ENCODE data around the gene ZNF804A.

The ZNF804A gene

DNA sequence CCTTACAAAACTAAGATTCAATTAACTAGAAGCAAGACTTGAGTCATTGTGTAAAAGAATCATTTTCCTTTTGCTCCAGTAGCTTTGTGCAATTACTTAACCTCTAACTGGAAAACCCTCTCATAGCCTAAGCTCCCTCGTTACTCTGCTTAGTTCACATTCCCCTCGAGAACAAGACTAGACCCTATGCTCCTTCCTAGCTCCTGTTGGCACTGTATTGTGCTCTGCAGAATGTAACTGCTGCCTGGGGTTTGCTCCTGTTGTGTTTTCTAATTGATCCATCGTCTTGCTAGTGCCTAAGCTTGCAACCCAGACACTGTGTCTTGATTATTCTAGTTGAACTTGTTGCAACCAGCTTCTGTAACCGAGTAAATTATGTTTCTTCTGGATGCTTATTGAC is 347.0 kb downstream of the ZNF804A start:
- Histone ChIP-seq H3K27ac (ENCODE audit: low read depth, low read length) (no peak overlapping the region), H3K27me3 (ENCODE audit: control insufficient read depth, low read length) (no peaks in the 10 kb centered on the region), H3K4me2 (ENCODE audit: low read length) (no peak overlapping the region), H3K36me3 (ENCODE audit: control insufficient read depth, low read length) (no peaks in the 10 kb centered on the region), H3K9me2 (replicated peaks; ENCODE audit: control insufficient read depth, low read length) (no peaks in the 10 kb centered on the region), H3K9me3 (ENCODE audit: control insufficient read depth, insufficient read depth, low read length) (no peaks in the 10 kb centered on the region), H3F3A (ENCODE audit: control insufficient read depth, insufficient read depth) (no peaks in the 10 kb centered on the region), H3K79me2 (ENCODE audit: control insufficient read depth, low read length) (no peaks in the 10 kb centered on the region), H3K4me1 (ENCODE audit: control insufficient read depth, low read length) (no peaks in the 10 kb centered on the region), H4K20me1 (ENCODE audit: control insufficient read depth, insufficient read depth, low read depth, low read length) (no peaks in the 10 kb centered on the region), H3K4me3 (ENCODE audit: low read length) (no peak overlapping the region)
- TF ChIP-seq, protein P1, sequence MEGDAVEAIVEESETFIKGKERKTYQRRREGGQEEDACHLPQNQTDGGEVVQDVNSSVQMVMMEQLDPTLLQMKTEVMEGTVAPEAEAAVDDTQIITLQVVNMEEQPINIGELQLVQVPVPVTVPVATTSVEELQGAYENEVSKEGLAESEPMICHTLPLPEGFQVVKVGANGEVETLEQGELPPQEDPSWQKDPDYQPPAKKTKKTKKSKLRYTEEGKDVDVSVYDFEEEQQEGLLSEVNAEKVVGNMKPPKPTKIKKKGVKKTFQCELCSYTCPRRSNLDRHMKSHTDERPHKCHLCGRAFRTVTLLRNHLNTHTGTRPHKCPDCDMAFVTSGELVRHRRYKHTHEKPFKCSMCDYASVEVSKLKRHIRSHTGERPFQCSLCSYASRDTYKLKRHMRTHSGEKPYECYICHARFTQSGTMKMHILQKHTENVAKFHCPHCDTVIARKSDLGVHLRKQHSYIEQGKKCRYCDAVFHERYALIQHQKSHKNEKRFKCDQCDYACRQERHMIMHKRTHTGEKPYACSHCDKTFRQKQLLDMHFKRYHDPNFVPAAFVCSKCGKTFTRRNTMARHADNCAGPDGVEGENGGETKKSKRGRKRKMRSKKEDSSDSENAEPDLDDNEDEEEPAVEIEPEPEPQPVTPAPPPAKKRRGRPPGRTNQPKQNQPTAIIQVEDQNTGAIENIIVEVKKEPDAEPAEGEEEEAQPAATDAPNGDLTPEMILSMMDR (IDR thresholded peaks at IDR 0.05; ENCODE audit: low read depth, low read length, poor library complexity, severe bottlenecking), result no peak
- TF ChIP-seq EZH2phosphoT487 (IDR thresholded peaks at IDR 0.05; ENCODE audit: borderline replicate concordance, low read length), result no peak

DNA sequence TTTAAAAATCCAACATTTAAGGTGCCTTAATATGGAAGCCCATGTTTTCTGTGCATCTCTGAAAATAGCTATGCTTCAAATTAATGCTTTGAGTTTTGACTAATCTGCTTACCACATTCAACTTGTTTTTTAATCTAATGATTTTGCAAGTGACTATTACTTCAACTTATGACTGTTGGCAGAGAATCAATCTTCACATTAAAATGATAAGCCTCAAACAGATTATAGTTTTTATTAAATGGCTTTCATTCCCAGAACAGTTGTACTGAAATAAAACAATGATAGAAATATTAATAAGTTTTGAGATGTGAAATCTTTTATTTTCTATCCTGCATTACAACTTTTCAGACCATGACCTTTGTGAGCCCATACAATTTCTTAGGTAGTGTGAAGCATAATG is 347.5 kb downstream of the ZNF804A start:
- no peaks in the 10 kb centered on the region for H3F3A ChIP-seq (ENCODE audit: control insufficient read depth, insufficient read depth)
- H3K9me2 ChIP-seq (replicated peaks; ENCODE audit: control insufficient read depth, low read length), result no peaks in the 10 kb centered on the region
- no peaks in the 10 kb centered on the region for H3K79me2 ChIP-seq (ENCODE audit: control insufficient read depth, low read length)
- no peaks in the 10 kb centered on the region for H3K27me3 ChIP-seq (ENCODE audit: control insufficient read depth, low read length)
- no peak overlapping the region for H3K4me3 ChIP-seq (ENCODE audit: low read length)
- no peaks in the 10 kb centered on the region for H3K36me3 ChIP-seq (ENCODE audit: control insufficient read depth, low read length)
- no peak overlapping the region for H3K27ac ChIP-seq (ENCODE audit: low read depth, low read length)
- no peaks in the 10 kb centered on the region for H4K20me1 ChIP-seq (ENCODE audit: control insufficient read depth, insufficient read depth, low read depth, low read length)
- TF ChIP-seq EZH2phosphoT487 (IDR thresholded peaks at IDR 0.05; ENCODE audit: borderline replicate concordance, low read length), result no peak
- TF ChIP-seq, protein P1 (IDR thresholded peaks at IDR 0.05; ENCODE audit: low read depth, low read length, poor library complexity, severe bottlenecking), result no peak
- H3K4me1 ChIP-seq (ENCODE audit: control insufficient read depth, low read length), result no peaks in the 10 kb centered on the region
- no peak overlapping the region for H3K4me2 ChIP-seq (ENCODE audit: low read length)
- no peaks in the 10 kb centered on the region for H3K9me3 ChIP-seq (ENCODE audit: control insufficient read depth, insufficient read depth, low read length)

DNA sequence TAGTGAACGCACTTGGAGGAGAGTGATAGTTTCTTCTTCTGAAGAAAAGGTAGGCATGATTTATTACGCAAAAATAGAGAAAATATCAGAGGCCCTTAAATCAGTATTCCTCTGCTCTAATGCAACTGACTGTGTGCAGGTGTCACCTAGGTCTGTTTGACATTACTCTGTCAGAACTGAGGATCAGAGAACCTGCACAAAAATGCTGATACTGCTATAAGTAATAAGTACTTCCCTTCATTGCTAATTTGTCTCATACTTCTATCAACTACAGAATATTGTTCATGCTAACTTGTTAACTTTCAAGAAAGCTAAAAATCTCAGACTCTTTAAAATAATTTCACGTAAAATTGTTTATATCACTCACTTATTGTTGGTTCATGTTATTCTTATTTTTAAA is 358.5 kb downstream of the ZNF804A start:
- H3K36me3 ChIP-seq (ENCODE audit: control insufficient read depth, low read length), result no peaks in the 10 kb centered on the region
- no peaks in the 10 kb centered on the region for H3K4me1 ChIP-seq (ENCODE audit: control insufficient read depth, low read length)
- no peak overlapping the region for H3K4me3 ChIP-seq (ENCODE audit: low read length)
- H3K27me3 ChIP-seq (ENCODE audit: control insufficient read depth, low read length), result no peaks in the 10 kb centered on the region
- H3K79me2 ChIP-seq (ENCODE audit: control insufficient read depth, low read length), result no peaks in the 10 kb centered on the region
- no peaks in the 10 kb centered on the region for H4K20me1 ChIP-seq (ENCODE audit: control insufficient read depth, insufficient read depth, low read depth, low read length)
- no peaks in the 10 kb centered on the region for H3F3A ChIP-seq (ENCODE audit: control insufficient read depth, insufficient read depth)
- TF ChIP-seq, protein P1 (IDR thresholded peaks at IDR 0.05; ENCODE audit: low read depth, low read length, poor library complexity, severe bottlenecking), result no peak
- no peak for TF ChIP-seq EZH2phosphoT487 (IDR thresholded peaks at IDR 0.05; ENCODE audit: borderline replicate concordance, low read length)
- H3K9me2 ChIP-seq (replicated peaks; ENCODE audit: control insufficient read depth, low read length), result no peaks in the 10 kb centered on the region
- no peak overlapping the region for H3K4me2 ChIP-seq (ENCODE audit: low read length)
- H3K27ac ChIP-seq (ENCODE audit: low read depth, low read length), result no peak overlapping the region
- no peaks in the 10 kb centered on the region for H3K9me3 ChIP-seq (ENCODE audit: control insufficient read depth, insufficient read depth, low read length)
